WTC11 (cell line): ENCODE results near the gene MAGEA9B.

ENCODE experiments used
- IRF2 ChIP-seq: sonication (generic); formaldehyde crosslinking; IDR thresholded peaks from 2 replicates; pipeline ENCODE4 v1.8.0; 2022; ENCODE audit warnings: low read depth, missing genetic modification reagents, borderline replicate concordance
- JUN ChIP-seq: sonication (generic); formaldehyde crosslinking; IDR thresholded peaks from 2 replicates; pipeline ENCODE4 v1.8.0; 2023; ENCODE audit warnings: mild to moderate bottlenecking, missing genetic modification reagents
- NFYB ChIP-seq: sonication (generic); formaldehyde crosslinking; conservative IDR thresholded peaks from 2 replicates; pipeline ENCODE4 v1.8.0; 2022; ENCODE audit warnings: low read depth, missing genetic modification reagents
- OVOL2 ChIP-seq: fragments of 250-450 bp; sonication (Bioruptor Pico); IDR thresholded peaks from 2 replicates; pipeline ENCODE4 v1.9.0; 2021; ENCODE audit warnings: mild to moderate bottlenecking, borderline replicate concordance
- TEAD1 ChIP-seq: sonication (generic); formaldehyde crosslinking; IDR thresholded peaks from 2 replicates; pipeline ENCODE4 v1.8.0; 2022; ENCODE audit warnings: mild to moderate bottlenecking, missing genetic modification reagents
- ZNF416 ChIP-seq: fragments of 250-450 bp; sonication (Bioruptor Pico); IDR thresholded peaks from 2 replicates; pipeline ENCODE4 v1.9.0; 2021; ENCODE audit warnings: mild to moderate bottlenecking, inconsistent platforms
- TF ChIP-seq, protein P1 (sequence below): fragments of 200-600 bp; IDR thresholded peaks from 2 replicates; pipeline ENCODE4 v1.8.0; 2022; ENCODE audit warnings: antibody characterized with exemption
- TF ChIP-seq, protein P2 (sequence below): sonication (generic); formaldehyde crosslinking; IDR thresholded peaks from 2 replicates; pipeline ENCODE4 v1.8.0; 2022; ENCODE audit warnings: mild to moderate bottlenecking, missing genetic modification reagents
- TF ChIP-seq, protein P3 (sequence below): sonication (generic); formaldehyde crosslinking; IDR thresholded peaks from 2 replicates; pipeline ENCODE4 v1.8.1; 2023; ENCODE audit warnings: mild to moderate bottlenecking, missing genetic modification reagents, moderate library complexity
- TF ChIP-seq, protein P4 (sequence below): sonication (generic); formaldehyde crosslinking; IDR thresholded peaks from 2 replicates; pipeline ENCODE4 v1.8.0; 2022; ENCODE audit warnings: mild to moderate bottlenecking, missing genetic modification reagents
- TF ChIP-seq, protein P5 (sequence below): sonication (generic); formaldehyde crosslinking; IDR thresholded peaks from 2 replicates; pipeline ENCODE4 v1.8.0; 2023; ENCODE audit warnings: missing genetic modification reagents

DNA sequence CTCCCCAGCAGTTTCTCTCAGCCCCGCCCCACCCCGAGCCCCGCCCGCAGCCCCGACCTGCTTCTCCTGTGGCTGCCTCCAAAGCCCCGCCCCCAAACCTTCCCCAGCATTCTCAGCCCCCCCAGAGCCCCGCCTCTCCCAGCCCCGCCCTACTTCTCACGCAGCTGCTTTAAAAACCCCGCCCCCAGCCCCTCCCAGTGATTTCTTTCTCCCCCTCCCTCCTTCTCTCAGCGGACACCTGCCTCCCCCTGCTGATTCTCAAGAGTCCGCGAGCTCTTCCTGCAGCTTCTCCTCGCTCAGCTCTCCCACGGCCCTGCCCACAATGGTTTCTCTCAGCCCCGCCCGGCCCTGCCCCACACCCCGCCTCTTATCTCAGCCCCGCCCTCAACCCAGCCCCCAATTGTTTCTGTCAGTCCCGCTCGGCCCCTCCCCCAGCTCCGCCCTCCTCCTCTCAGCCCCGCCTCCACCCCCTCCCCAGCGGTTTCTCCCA is 47.1 kb downstream of the MAGEA9B start:
- TF ChIP-seq, protein P1, sequence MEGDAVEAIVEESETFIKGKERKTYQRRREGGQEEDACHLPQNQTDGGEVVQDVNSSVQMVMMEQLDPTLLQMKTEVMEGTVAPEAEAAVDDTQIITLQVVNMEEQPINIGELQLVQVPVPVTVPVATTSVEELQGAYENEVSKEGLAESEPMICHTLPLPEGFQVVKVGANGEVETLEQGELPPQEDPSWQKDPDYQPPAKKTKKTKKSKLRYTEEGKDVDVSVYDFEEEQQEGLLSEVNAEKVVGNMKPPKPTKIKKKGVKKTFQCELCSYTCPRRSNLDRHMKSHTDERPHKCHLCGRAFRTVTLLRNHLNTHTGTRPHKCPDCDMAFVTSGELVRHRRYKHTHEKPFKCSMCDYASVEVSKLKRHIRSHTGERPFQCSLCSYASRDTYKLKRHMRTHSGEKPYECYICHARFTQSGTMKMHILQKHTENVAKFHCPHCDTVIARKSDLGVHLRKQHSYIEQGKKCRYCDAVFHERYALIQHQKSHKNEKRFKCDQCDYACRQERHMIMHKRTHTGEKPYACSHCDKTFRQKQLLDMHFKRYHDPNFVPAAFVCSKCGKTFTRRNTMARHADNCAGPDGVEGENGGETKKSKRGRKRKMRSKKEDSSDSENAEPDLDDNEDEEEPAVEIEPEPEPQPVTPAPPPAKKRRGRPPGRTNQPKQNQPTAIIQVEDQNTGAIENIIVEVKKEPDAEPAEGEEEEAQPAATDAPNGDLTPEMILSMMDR: no peak
- TF ChIP-seq, protein P2, sequence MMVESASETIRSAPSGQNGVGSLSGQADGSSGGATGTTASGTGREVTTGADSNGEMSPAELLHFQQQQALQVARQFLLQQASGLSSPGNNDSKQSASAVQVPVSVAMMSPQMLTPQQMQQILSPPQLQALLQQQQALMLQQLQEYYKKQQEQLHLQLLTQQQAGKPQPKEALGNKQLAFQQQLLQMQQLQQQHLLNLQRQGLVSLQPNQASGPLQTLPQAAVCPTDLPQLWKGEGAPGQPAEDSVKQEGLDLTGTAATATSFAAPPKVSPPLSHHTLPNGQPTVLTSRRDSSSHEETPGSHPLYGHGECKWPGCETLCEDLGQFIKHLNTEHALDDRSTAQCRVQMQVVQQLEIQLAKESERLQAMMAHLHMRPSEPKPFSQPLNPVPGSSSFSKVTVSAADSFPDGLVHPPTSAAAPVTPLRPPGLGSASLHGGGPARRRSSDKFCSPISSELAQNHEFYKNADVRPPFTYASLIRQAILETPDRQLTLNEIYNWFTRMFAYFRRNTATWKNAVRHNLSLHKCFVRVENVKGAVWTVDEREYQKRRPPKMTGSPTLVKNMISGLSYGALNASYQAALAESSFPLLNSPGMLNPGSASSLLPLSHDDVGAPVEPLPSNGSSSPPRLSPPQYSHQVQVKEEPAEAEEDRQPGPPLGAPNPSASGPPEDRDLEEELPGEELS (CRISPR knock-in tag): no peak
- TF ChIP-seq TEAD1: no peak
- no peak for TF ChIP-seq IRF2
- TF ChIP-seq, protein P3, sequence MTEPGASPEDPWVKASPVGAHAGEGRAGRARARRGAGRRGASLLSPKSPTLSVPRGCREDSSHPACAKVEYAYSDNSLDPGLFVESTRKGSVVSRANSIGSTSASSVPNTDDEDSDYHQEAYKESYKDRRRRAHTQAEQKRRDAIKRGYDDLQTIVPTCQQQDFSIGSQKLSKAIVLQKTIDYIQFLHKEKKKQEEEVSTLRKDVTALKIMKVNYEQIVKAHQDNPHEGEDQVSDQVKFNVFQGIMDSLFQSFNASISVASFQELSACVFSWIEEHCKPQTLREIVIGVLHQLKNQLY (CRISPR knock-in tag): no peak
- TF ChIP-seq NFYB (CRISPR knock-in tag): no peak
- TF ChIP-seq, protein P4, sequence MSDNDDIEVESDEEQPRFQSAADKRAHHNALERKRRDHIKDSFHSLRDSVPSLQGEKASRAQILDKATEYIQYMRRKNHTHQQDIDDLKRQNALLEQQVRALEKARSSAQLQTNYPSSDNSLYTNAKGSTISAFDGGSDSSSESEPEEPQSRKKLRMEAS (CRISPR knock-in tag): no peak
- TF ChIP-seq ZNF416: no peak
- TF ChIP-seq JUN (CRISPR knock-in tag): no peak
- TF ChIP-seq, protein P5, sequence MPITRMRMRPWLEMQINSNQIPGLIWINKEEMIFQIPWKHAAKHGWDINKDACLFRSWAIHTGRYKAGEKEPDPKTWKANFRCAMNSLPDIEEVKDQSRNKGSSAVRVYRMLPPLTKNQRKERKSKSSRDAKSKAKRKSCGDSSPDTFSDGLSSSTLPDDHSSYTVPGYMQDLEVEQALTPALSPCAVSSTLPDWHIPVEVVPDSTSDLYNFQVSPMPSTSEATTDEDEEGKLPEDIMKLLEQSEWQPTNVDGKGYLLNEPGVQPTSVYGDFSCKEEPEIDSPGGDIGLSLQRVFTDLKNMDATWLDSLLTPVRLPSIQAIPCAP: no peak
- TF ChIP-seq OVOL2: no peak
